HAP-1 (cell line): ENCODE measurements around the gene NELFE.
"Not testable (repeated sequence)": the region's sequence is repeated elsewhere in the genome, so short reads cannot be mapped to it uniquely, and the experiment has no call there.

Experiments
- DNase-seq, 2 experiments: peaks; one replicate each; pipeline ENCODE4 v3.0.0-alpha.2; 2016 to 2020; ENCODE audit warnings: low spot score in 2 of 2
- H3K27me3 ChIP-seq: fragments of 250-450 bp; sonication (Bioruptor Pico); 2 replicates; pipeline ENCODE4 v1.5.1; 2020; ENCODE audit warnings: low read depth, mild to moderate bottlenecking, moderate library complexity
- H3K36me3 ChIP-seq: fragments of 250-450 bp; sonication (Bioruptor Pico); replicated peaks from 2 replicates; pipeline ENCODE4 v1.5.1; 2020; ENCODE audit warnings: mild to moderate bottlenecking
- H3K4me1 ChIP-seq: fragments of 250-450 bp; sonication (Bioruptor Pico); 2 replicates; pipeline ENCODE4 v1.5.1; 2020; ENCODE audit warnings: mild to moderate bottlenecking
- H3K4me3 ChIP-seq: fragments of 250-450 bp; sonication (Bioruptor Pico); 2 replicates; pipeline ENCODE4 v1.5.1; 2020; ENCODE audit warnings: mild to moderate bottlenecking, moderate library complexity
- H3K9me3 ChIP-seq: fragments of 250-450 bp; sonication (Bioruptor Pico); 2 replicates; pipeline ENCODE4 v1.5.1; 2020; ENCODE audit warnings: mild to moderate bottlenecking, moderate library complexity
- in situ Hi-C: fragments of 300-500 bp; cut with MboI; formaldehyde crosslinking; loops from 3 replicates; pipeline ENCODE4 v1.14.3; 2020; ENCODE audit warnings: low sequenced_read_pairs, inconsistent platforms, mixed read lengths

The NELFE gene

GRCh38 chr6:31958741-31959739, at the start of gene NELFE, which contains the start of gene SKIC2:
Gene NELFE, minus strand, starts transcription at chr6:31958971. Its CDS starts 525 bp downstream, at chr6:31958446.
Gene SKIC2, plus strand, starts transcription at chr6:31959175. Its CDS starts 18 bp downstream, at chr6:31959193.
- Histone ChIP-seq H3K4me3 (peak within 1 kb of the TSS; percentile 88), H3K36me3 (peaks cover 59% of the 10 kb centered on the region), H3K9me3 (no peaks in the 10 kb centered on the region), H3K4me1 (peaks cover 11% of the 10 kb centered on the region), H3K27me3 (no peaks in the 10 kb centered on the region)
- DNase-seq, result peak; percentile 92 to 98
- in situ Hi-C loops, result no loop called here

GRCh38 chr6:32008037-32008436, 49.3 kb upstream of the NELFE start:
- H3K4me3 ChIP-seq, in situ Hi-C loops, H3K9me3 ChIP-seq, H3K27me3 ChIP-seq, H3K4me1 ChIP-seq, H3K36me3 ChIP-seq: not testable (repeated sequence)
- DNase-seq, result peak in 1 of 2 experiments; percentile 1

- H3K9me3 ChIP-seq, H3K27me3 ChIP-seq, H3K36me3 ChIP-seq, H3K4me1 ChIP-seq, in situ Hi-C loops, H3K4me3 ChIP-seq: not testable (repeated sequence)
- DNase-seq, result peak in 1 of 2 experiments; percentile 5
Observed at GRCh38 chr6:32007086-32007485, 48.3 kb upstream of the NELFE start.

- peak in 1 of 2 experiments; percentile 6 for DNase-seq
- H3K4me1 ChIP-seq, in situ Hi-C loops, H3K9me3 ChIP-seq, H3K36me3 ChIP-seq, H3K27me3 ChIP-seq, H3K4me3 ChIP-seq: not testable (repeated sequence)
Observed at GRCh38 chr6:32005991-32006529, 47.3 kb upstream of the NELFE start.

- H3K9me3 ChIP-seq, H3K4me1 ChIP-seq, H3K4me3 ChIP-seq, in situ Hi-C loops, H3K36me3 ChIP-seq, H3K27me3 ChIP-seq: not testable (repeated sequence)
- DNase-seq, result peak in 1 of 2 experiments; percentile 6
Observed at GRCh38 chr6:32005538-32005880, 46.7 kb upstream of the NELFE start.

- in situ Hi-C loops, result not testable (repeated sequence)
Observed at GRCh38 chr6:32004864-32005537, 46.2 kb upstream of the NELFE start.

GRCh38 chr6:32004393-32004792, 45.6 kb upstream of the NELFE start:
- H3K27me3 ChIP-seq, DNase-seq, H3K4me1 ChIP-seq, H3K36me3 ChIP-seq, in situ Hi-C loops, H3K9me3 ChIP-seq, H3K4me3 ChIP-seq: not testable (repeated sequence)

More at GRCh38 chr6:32004864-32005537, 46.2 kb upstream of the NELFE start:
- peak in 1 of 2 experiments; percentile 6 for DNase-seq
- H3K27me3 ChIP-seq, H3K36me3 ChIP-seq, H3K4me3 ChIP-seq, H3K9me3 ChIP-seq, H3K4me1 ChIP-seq: not testable (repeated sequence)

- DNase-seq, in situ Hi-C loops, H3K4me3 ChIP-seq, H3K36me3 ChIP-seq, H3K27me3 ChIP-seq, H3K4me1 ChIP-seq, H3K9me3 ChIP-seq: not testable (repeated sequence)
Observed at GRCh38 chr6:32003301-32003700, 44.5 kb upstream of the NELFE start.

GRCh38 chr6:32002546-32003268, 43.9 kb upstream of the NELFE start:
- H3K27me3 ChIP-seq, H3K4me3 ChIP-seq, H3K36me3 ChIP-seq, H3K9me3 ChIP-seq, DNase-seq, H3K4me1 ChIP-seq, in situ Hi-C loops: not testable (repeated sequence)

GRCh38 chr6:31996385-31996784, 37.6 kb upstream of the NELFE start:
- H3K36me3 ChIP-seq, H3K27me3 ChIP-seq, in situ Hi-C loops, DNase-seq, H3K4me3 ChIP-seq, H3K9me3 ChIP-seq, H3K4me1 ChIP-seq: not testable (repeated sequence)

- H3K27me3 ChIP-seq, H3K4me3 ChIP-seq, H3K4me1 ChIP-seq, in situ Hi-C loops, H3K36me3 ChIP-seq, H3K9me3 ChIP-seq, DNase-seq: not testable (repeated sequence)
Observed at GRCh38 chr6:31994421-31994820, 35.6 kb upstream of the NELFE start.

- H3K9me3 ChIP-seq, H3K4me3 ChIP-seq, H3K4me1 ChIP-seq, DNase-seq, H3K36me3 ChIP-seq, H3K27me3 ChIP-seq, in situ Hi-C loops: not testable (repeated sequence)
Observed at GRCh38 chr6:31989363-31989762, 30.6 kb upstream of the NELFE start.

GRCh38 chr6:31981744-31982143, 23.0 kb upstream of the NELFE start, which contains the start of gene C4A:
Gene C4A, plus strand, starts transcription at chr6:31982057. Its CDS starts 51 bp downstream, at chr6:31982108.
- H3K4me3 ChIP-seq, DNase-seq, H3K9me3 ChIP-seq, H3K27me3 ChIP-seq, in situ Hi-C loops, H3K4me1 ChIP-seq, H3K36me3 ChIP-seq: not testable (repeated sequence)
